ENCODE measurements around the gene COLEC12. TPM values are rescaled to one million over a fixed set of nuclear protein-coding genes. Genes with fewer than 3 reads are reported as not detected.

COLEC12 gene
- total RNA-seq, 1 experiment from 2014 or later = 0.03 TPM

- ChIA-PET CTCF (no interaction called here), POLR2A (no interaction called here)
- Histone ChIP-seq H3K27me3 (ENCODE audit: control insufficient read depth, insufficient read depth, low read length) (no peaks in the 10 kb centered on the region; the same call in 1 of the 2 replicates), H3K4me3 (ENCODE audit: low read depth in 2 of 2, low read length in 2 of 2) (no peak overlapping the region), H3K9me3 (ENCODE audit: control insufficient read depth, insufficient read depth, low read depth, low read length) (no peaks in the 10 kb centered on the region), H3K36me3 (ENCODE audit: control insufficient read depth, insufficient read depth, low read length) (no peaks in the 10 kb centered on the region), H3K27ac (ENCODE audit: low read length) (no peak overlapping the region), H3K4me1 (ENCODE audit: control insufficient read depth, insufficient read depth, low read length) (no peaks in the 10 kb centered on the region)
- intact Hi-C loops (cut with micrococcal nuclease; ENCODE audit: unreplicated experiment) = no loop called here
- BruUV-seq (replicated peaks) = no TSS peak
- DNase-seq (ENCODE audit: low read depth, low spot score) = no peak
- in situ Hi-C loops (cut with HindIII; ENCODE audit: low pct_unique_long_range_greater_than_20kb, low sequenced_read_pairs) = no loop called here
- ATAC-seq = no peak
- TF ChIP-seq SIN3A (IDR thresholded peaks at IDR 0.05; ENCODE audit: borderline replicate concordance, insufficient read depth, low read depth, low read length) = no peak
- TF ChIP-seq TCF7L2 (IDR thresholded peaks at IDR 0.05; ENCODE audit: low read depth, low read length) = no peak
- TF ChIP-seq POLR2AphosphoS5 (IDR thresholded peaks at IDR 0.05; ENCODE audit: low read depth, low read length) = no peak
- TF ChIP-seq CTCF (IDR thresholded peaks at IDR 0.05) = no peak
- no peak for TF ChIP-seq REST (IDR thresholded peaks at IDR 0.05; ENCODE audit: insufficient read depth in 1 of 2, low read depth in 2 of 2, low read length in 1 of 2)
Observed at GRCh38 chr18:457140-457519, 43.4 kb downstream of the COLEC12 start.

- no peak for DNase-seq (ENCODE audit: low read depth, low spot score)
- ChIA-PET POLR2A (no interaction called here), CTCF (no interaction called here)
- Histone ChIP-seq H3K4me3 (ENCODE audit: low read depth in 2 of 2, low read length in 2 of 2) (no peak overlapping the region), H3K9me3 (ENCODE audit: control insufficient read depth, insufficient read depth, low read depth, low read length) (no peaks in the 10 kb centered on the region), H3K4me1 (ENCODE audit: control insufficient read depth, insufficient read depth, low read length) (no peaks in the 10 kb centered on the region), H3K36me3 (ENCODE audit: control insufficient read depth, insufficient read depth, low read length) (no peaks in the 10 kb centered on the region), H3K27me3 (ENCODE audit: control insufficient read depth, insufficient read depth, low read length) (no peaks in the 10 kb centered on the region; the same call in 1 of the 2 replicates), H3K27ac (ENCODE audit: low read length) (no peak overlapping the region)
- intact Hi-C loops (cut with micrococcal nuclease; ENCODE audit: unreplicated experiment) (no loop called here), in situ Hi-C loops (cut with HindIII; ENCODE audit: low pct_unique_long_range_greater_than_20kb, low sequenced_read_pairs) (no loop called here)
- BruUV-seq (replicated peaks) = no TSS peak
- TF ChIP-seq SIN3A (IDR thresholded peaks at IDR 0.05; ENCODE audit: borderline replicate concordance, insufficient read depth, low read depth, low read length) (no peak), CTCF (IDR thresholded peaks at IDR 0.05) (no peak), REST (IDR thresholded peaks at IDR 0.05; ENCODE audit: insufficient read depth in 1 of 2, low read depth in 2 of 2, low read length in 1 of 2) (no peak)
- ATAC-seq = no peak
Observed at GRCh38 chr18:456361-457139, 44.0 kb downstream of the COLEC12 start.

Data from Panc1 (cell line).